ENCODE data around the gene RHBDD1. TPM values are rescaled to one million over a fixed set of nuclear protein-coding genes. Genes with fewer than 3 reads are reported as not detected.

Gene RHBDD1
- total RNA-seq, 3 donors from 2014 or later, result 17.9 to 46.2 (median 20.0) TPM

DNA sequence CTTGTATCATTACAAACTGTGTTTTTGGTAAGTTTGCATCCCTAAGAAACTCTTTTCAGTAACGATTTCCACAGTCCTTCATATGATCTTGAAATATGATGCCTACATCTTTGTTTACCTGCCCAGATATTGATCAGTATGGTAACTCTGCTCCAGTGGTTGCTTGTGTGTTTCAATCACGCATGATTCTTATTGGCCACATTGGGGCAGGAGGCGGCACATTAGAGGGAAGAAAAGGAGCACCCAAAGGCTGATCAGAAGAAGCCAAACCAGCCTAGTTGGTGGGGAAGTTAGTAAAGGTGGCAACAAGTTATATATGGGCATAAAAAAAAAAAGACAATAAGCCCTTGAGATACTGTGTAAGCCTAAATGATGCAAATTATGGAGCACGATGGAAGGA is 158.9 kb downstream of the RHBDD1 start:
- no peak overlapping the region for H3K4me3 ChIP-seq
- H3K9me3 ChIP-seq, result no peaks in the 10 kb centered on the region
- no peaks in the 10 kb centered on the region for H3K4me1 ChIP-seq
- no peaks in the 10 kb centered on the region for H3K27me3 ChIP-seq
- H3K36me3 ChIP-seq, result no peaks in the 10 kb centered on the region
- TF ChIP-seq POLR2A (IDR thresholded peaks at IDR 0.05), result no peak
- DNase-seq (ENCODE audit: low spot score in 2 of 2), result no peak
- no peak overlapping the region for H3K27ac ChIP-seq
- intact Hi-C loops (cut with DNase I; ENCODE audit: low total_unique reads), result no loop called here

DNA sequence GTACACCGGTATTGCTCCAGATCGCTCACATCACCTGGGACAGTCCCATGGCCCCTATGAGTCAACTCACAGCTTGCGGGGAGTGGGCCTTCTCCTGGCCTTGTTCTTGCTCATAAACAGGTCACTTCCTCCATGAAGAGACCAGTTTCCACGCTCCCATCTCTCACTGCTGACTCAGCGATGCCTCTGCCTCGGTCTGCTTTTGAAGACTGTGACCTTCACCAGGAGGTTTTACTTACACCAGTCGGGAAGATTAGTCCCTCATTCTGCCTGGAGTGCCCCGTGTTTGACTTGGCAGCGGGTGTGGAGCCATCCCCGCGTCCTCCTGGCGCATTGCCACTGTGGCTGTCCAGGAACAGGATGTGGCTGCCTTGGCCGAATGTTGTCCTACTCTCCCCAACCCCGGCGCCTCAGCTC is 159.8 kb downstream of the RHBDD1 start:
- H3K4me3 ChIP-seq, result no peak overlapping the region
- intact Hi-C loops (cut with DNase I; ENCODE audit: low total_unique reads), result no loop called here
- no peaks in the 10 kb centered on the region for H3K9me3 ChIP-seq
- no peak overlapping the region for H3K27ac ChIP-seq
- peak; percentile 40 to 88 for DNase-seq (ENCODE audit: low spot score in 2 of 2)
- H3K4me1 ChIP-seq, result no peaks in the 10 kb centered on the region
- TF ChIP-seq POLR2AphosphoS5 (IDR thresholded peaks at IDR 0.05) (no peak), POLR2A (IDR thresholded peaks at IDR 0.05) (no peak)
- TF ChIP-seq, protein P1, sequence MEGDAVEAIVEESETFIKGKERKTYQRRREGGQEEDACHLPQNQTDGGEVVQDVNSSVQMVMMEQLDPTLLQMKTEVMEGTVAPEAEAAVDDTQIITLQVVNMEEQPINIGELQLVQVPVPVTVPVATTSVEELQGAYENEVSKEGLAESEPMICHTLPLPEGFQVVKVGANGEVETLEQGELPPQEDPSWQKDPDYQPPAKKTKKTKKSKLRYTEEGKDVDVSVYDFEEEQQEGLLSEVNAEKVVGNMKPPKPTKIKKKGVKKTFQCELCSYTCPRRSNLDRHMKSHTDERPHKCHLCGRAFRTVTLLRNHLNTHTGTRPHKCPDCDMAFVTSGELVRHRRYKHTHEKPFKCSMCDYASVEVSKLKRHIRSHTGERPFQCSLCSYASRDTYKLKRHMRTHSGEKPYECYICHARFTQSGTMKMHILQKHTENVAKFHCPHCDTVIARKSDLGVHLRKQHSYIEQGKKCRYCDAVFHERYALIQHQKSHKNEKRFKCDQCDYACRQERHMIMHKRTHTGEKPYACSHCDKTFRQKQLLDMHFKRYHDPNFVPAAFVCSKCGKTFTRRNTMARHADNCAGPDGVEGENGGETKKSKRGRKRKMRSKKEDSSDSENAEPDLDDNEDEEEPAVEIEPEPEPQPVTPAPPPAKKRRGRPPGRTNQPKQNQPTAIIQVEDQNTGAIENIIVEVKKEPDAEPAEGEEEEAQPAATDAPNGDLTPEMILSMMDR (IDR thresholded peaks at IDR 0.05), result no peak
- H3K36me3 ChIP-seq, result no peaks in the 10 kb centered on the region
- H3K27me3 ChIP-seq, result no peaks in the 10 kb centered on the region

DNA sequence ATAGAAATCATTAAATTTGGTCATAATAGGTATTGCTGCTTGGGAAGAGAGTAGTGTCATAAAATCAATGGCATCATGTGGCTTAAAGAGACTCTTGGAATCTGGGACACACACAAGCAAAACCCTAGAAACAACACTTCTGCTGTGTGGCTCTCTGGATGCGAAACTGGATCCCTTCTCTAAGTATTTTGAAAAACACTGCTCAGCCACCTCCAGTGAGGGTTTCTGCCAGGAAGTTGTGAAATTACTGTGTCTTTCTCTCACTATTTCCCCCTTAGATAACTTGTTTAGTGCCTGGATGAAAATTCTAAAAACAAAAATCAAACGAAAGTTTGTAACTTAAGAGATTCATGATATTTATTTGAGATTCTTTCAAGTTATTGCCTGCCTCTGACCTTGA is 163.8 kb downstream of the RHBDD1 start:
- TF ChIP-seq, protein P1 (IDR thresholded peaks at IDR 0.05), result no peak
- TF ChIP-seq POLR2AphosphoS5 (IDR thresholded peaks at IDR 0.05) (no peak), POLR2A (IDR thresholded peaks at IDR 0.05) (no peak)
- H3K27me3 ChIP-seq, result no peaks in the 10 kb centered on the region
- H3K36me3 ChIP-seq, result no peaks in the 10 kb centered on the region
- DNase-seq (ENCODE audit: low spot score in 2 of 2), result no peak
- H3K4me1 ChIP-seq, result no peaks in the 10 kb centered on the region
- no peak overlapping the region for H3K4me3 ChIP-seq
- no peak overlapping the region for H3K27ac ChIP-seq
- H3K9me3 ChIP-seq, result no peaks in the 10 kb centered on the region
- intact Hi-C loops (cut with DNase I; ENCODE audit: low total_unique reads), result no loop called here

DNA sequence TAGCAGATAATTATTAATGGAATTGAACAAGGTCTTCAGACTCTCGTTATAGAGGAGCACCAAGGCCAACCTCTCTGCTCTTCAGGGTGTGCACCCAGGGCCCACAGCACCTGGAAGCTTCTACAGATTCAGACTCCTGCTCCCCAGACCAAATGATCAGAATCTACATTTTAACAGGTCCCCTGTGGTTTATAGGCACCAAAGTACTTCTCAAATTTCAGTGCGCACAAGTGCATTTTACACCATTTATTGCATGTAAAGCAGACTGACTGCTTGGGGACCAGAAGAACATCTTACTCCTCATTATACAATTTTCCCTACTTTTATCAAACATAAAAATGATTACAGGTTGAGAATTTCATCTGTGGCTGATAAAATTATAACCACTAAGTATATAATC is 164.3 kb downstream of the RHBDD1 start:
- Histone ChIP-seq H3K27ac (no peak overlapping the region), H3K36me3 (no peaks in the 10 kb centered on the region), H3K9me3 (no peaks in the 10 kb centered on the region), H3K27me3 (no peaks in the 10 kb centered on the region), H3K4me1 (no peaks in the 10 kb centered on the region), H3K4me3 (no peak overlapping the region)
- TF ChIP-seq POLR2A (IDR thresholded peaks at IDR 0.05) (no peak), POLR2AphosphoS5 (IDR thresholded peaks at IDR 0.05) (no peak)
- TF ChIP-seq, protein P1 (IDR thresholded peaks at IDR 0.05), result no peak
- no peak for DNase-seq (ENCODE audit: low spot score in 2 of 2)
- intact Hi-C loops (cut with DNase I; ENCODE audit: low total_unique reads), result no loop called here

DNA sequence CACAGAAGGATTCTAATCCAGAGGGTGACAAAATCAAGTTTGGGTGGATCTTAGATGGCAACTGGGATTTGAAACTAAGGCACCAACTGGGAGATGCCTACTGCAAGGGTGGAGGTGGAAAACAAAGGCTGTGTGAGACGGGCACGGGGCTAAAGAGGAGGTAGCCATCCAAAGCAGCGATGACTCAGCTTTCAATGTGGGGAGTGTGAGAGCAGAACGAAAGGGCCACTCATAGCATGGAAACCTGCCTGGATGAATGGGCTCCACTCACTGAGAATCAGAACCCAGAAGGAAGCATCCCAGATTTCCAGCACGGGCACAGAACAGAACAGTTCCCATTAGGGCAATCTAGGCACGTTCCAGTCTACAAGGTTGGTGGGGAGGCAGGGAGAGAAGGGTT is 168.6 kb downstream of the RHBDD1 start:
- H3K4me3 ChIP-seq, result no peak overlapping the region
- H3K27ac ChIP-seq, result no peak overlapping the region
- H3K36me3 ChIP-seq, result no peaks in the 10 kb centered on the region
- no peak for DNase-seq (ENCODE audit: low spot score in 2 of 2)
- H3K4me1 ChIP-seq, result no peaks in the 10 kb centered on the region
- no peak for TF ChIP-seq POLR2AphosphoS5 (IDR thresholded peaks at IDR 0.05)
- no peak for TF ChIP-seq POLR2A (IDR thresholded peaks at IDR 0.05)
- TF ChIP-seq, protein P1 (IDR thresholded peaks at IDR 0.05), result no peak
- H3K27me3 ChIP-seq, result no peaks in the 10 kb centered on the region
- intact Hi-C loops (cut with DNase I; ENCODE audit: low total_unique reads), result no loop called here
- no peaks in the 10 kb centered on the region for H3K9me3 ChIP-seq

All from breast epithelium (tissue), 4 donors.